Stomach (tissue), 9 donors: ENCODE measurements around the gene ANKIB1. TPM values are rescaled to one million over a fixed set of nuclear protein-coding genes. Genes with fewer than 3 reads are reported as not detected.
"Not testable (repeated sequence)": the region's sequence is repeated elsewhere in the genome, so short reads cannot be mapped to it uniquely, and the experiment has no call there.

Source experiments
- DNase-seq, 2 donors: peaks; one replicate each; pipeline versions ENCODE4 v3.0.0 to v3.0.0-alpha.2; 2013 to 2019
- H3K27ac ChIP-seq, 5 donors: fragments of 200-600 bp in 4 of 5; sonication (generic) in 4 of 5; one replicate each; pipeline ENCODE4 v1.5.1; 2013 to 2019; ENCODE audit warnings: mild to moderate bottlenecking in 1 of 5, moderate library complexity in 1 of 5
- H3K27me3 ChIP-seq, 3 donors: fragments of 200-600 bp; sonication (generic); one replicate each; pipeline ENCODE4 v1.5.1; 2017 to 2019; ENCODE audit warnings: mixed run types in 1 of 3
- H3K36me3 ChIP-seq, 4 donors: fragments of 200-600 bp; sonication (generic); 1 replicate in 3 of 4; 2 replicates in 1 of 4; pipeline ENCODE4 v1.5.1; 2016 to 2019
- H3K4me1 ChIP-seq, 4 donors: fragments of 200-600 bp; sonication (generic); one replicate each; pipeline ENCODE4 v1.5.1; 2016 to 2019
- H3K4me3 ChIP-seq, 4 donors: fragments of 200-600 bp; sonication (generic) in 3 of 4; one replicate each; pipeline ENCODE4 v1.5.1; 2016 to 2019; ENCODE audit warnings: mild to moderate bottlenecking in 1 of 4
- H3K9me3 ChIP-seq, 4 donors: fragments of 200-600 bp; sonication (generic); one replicate each; pipeline ENCODE4 v1.5.1; 2016 to 2019
- EP300 ChIP-seq: sonication (generic); formaldehyde crosslinking; IDR thresholded peaks from one replicate; pipeline ENCODE4 v1.6.1; 2017; ENCODE audit warnings: antibody characterized with exemption
- POLR2A ChIP-seq, 4 donors: fragments of 450-650 bp; IDR thresholded peaks; one replicate each; pipeline ENCODE4 v1.6.1; 2016; ENCODE audit warnings: antibody characterized with exemption in 4 of 4, control low read depth in 2 of 4, mild to moderate bottlenecking in 1 of 4, moderate library complexity in 1 of 4
- POLR2AphosphoS5 ChIP-seq, 3 donors: sonication (generic); formaldehyde crosslinking; IDR thresholded peaks; one replicate each; pipeline ENCODE4 v1.6.1; 2016; ENCODE audit warnings: antibody characterized with exemption in 3 of 3
- WGBS, 5 donors: extraction: QIAGEN DNeasy Blood & Tissue Kit in 3 of 5; methylation state at CpG; one replicate each; pipeline versions ENCODE4 v1.1.5 to v1.1.7; 2013 to 2018; 5-methylcytosine and 5-hydroxymethylcytosine counted together
- intact Hi-C: fragments of 100-400 bp; cut with DNase I; formaldehyde crosslinking; loops from one replicate; pipeline ENCODE4 v1.15.1; 2023; ENCODE audit warnings: low total_unique reads
- polyA plus RNA-seq, 3 donors: library from polyadenylated mRNA; stranded (reverse); fragments of 200-250 nt; gene quantifications; one replicate each; pipeline ENCODE4 v1.2.3, GENCODE V29; 2013
- total RNA-seq, 5 donors: library from RNA; depleted of rRNA; stranded (reverse); fragments of >200 nt; gene quantifications; one replicate each; pipeline versions ENCODE4 v1.1.0 to v1.2.3, GENCODE V29; 2014 to 2016
- TF ChIP-seq, protein P1 (sequence below), 7 experiments: fragments of 450-650 bp in 4 of 7; fragments of 200-600 bp in 3 of 7; sonication (generic) in 3 of 7; IDR thresholded peaks; one replicate each; pipeline ENCODE4 v1.5.1; 2016 to 2019; ENCODE audit warnings: antibody characterized with exemption in 7 of 7, control low read depth in 2 of 7, mild to moderate bottlenecking in 1 of 7
- donor health status: healthy with polysubstance abuse.
- donor health status: Bipolar disorder and iron deficiency.
- donor health status: healthy.

ANKIB1 gene
- total and polyA plus RNA-seq, 8 donors = 8.3 to 212 (median 36.2) TPM

DNA sequence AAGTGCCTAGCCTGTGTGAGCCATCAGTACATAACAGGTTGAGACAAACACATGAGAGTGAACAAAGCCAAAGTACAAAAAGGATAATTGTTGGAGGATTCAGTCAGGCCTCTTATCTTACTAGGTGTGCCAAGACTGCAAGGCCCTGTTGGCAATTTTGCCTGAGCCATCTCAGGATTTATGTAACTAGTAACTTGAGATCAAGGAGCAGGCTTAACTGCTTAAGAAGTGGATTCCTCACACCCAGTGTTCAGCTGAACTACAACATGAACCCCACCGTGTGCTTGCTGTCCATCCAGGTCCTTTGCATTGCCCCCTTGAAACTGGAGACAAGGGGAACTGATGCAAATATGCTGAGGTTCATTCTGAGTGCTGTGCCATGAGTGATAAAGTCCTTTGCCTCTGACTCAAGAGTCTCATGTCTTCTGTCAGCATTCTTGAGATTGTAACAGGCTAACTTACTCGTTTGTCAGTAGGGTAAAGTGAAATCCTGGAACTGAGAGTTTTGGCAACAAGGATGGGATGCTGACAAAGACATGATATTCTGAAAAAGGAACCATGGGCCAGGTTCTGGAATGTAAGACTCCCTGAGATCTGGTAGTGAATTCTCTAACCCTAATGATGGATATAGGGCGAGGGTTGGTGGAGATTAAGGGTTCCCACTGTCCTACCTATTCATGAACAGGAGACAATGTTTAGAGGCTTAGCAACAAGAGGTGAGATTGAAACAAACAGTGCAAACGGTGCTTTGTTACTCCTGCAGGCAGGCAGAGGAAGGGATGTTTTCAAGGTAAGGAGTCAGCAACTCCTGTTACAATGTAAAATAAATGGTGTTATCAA, 157.4 kb downstream of the ANKIB1 start:
- WGBS, 5 donors = 59 to 68% (median 66%) methylated on average over 3 to 4 of the region's 4 CpGs
- H3K36me3 ChIP-seq = peaks cover 13 to 33% (median 29%) of the 10 kb centered on the region in 4 donors
- H3K27me3 ChIP-seq = no peaks in the 10 kb centered on the region
- no peak overlapping the region for H3K4me3 ChIP-seq
- TF ChIP-seq, protein P1, sequence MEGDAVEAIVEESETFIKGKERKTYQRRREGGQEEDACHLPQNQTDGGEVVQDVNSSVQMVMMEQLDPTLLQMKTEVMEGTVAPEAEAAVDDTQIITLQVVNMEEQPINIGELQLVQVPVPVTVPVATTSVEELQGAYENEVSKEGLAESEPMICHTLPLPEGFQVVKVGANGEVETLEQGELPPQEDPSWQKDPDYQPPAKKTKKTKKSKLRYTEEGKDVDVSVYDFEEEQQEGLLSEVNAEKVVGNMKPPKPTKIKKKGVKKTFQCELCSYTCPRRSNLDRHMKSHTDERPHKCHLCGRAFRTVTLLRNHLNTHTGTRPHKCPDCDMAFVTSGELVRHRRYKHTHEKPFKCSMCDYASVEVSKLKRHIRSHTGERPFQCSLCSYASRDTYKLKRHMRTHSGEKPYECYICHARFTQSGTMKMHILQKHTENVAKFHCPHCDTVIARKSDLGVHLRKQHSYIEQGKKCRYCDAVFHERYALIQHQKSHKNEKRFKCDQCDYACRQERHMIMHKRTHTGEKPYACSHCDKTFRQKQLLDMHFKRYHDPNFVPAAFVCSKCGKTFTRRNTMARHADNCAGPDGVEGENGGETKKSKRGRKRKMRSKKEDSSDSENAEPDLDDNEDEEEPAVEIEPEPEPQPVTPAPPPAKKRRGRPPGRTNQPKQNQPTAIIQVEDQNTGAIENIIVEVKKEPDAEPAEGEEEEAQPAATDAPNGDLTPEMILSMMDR (IDR thresholded peaks at IDR 0.05) = no peak
- no peak for TF ChIP-seq POLR2A (IDR thresholded peaks at IDR 0.05)
- TF ChIP-seq EP300 = no peak
- no peak for TF ChIP-seq POLR2AphosphoS5 (IDR thresholded peaks at IDR 0.05)
- intact Hi-C loops = no loop called here
- H3K27ac ChIP-seq = no peak overlapping the region
- H3K4me1 ChIP-seq = no peaks in the 10 kb centered on the region
- H3K9me3 ChIP-seq = no peaks in the 10 kb centered on the region
- no peak for DNase-seq

DNA sequence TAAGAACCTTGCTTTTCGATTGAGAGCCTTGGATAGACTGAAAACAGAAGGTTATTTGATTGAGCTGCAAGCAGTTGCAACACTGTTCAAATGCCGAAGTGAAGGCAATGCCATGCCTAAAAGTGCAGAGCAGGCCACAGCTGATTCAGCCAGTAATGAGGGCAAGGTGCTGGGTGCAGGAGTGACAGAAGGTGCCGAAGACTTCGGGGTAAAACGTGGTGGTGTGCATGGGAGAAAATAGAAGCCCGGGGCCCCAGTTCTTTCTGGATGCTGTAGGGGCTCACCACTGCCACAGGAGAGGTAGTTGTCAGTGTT, 157.9 kb downstream of the ANKIB1 start:
- TF ChIP-seq, protein P1 (IDR thresholded peaks at IDR 0.05) = no peak
- TF ChIP-seq POLR2A (IDR thresholded peaks at IDR 0.05) (no peak), POLR2AphosphoS5 (IDR thresholded peaks at IDR 0.05) (no peak), EP300 (no peak)
- no peak for DNase-seq
- H3K9me3 ChIP-seq = no peaks in the 10 kb centered on the region
- intact Hi-C loops = no loop called here
- no peaks in the 10 kb centered on the region for H3K27me3 ChIP-seq
- 82 to 96% (median 89%) methylated on average over 6 of the region's 6 CpGs for WGBS, 5 donors
- peaks cover 8 to 27% (median 23%) of the 10 kb centered on the region in 4 donors for H3K36me3 ChIP-seq
- no peak overlapping the region for H3K27ac ChIP-seq
- no peaks in the 10 kb centered on the region for H3K4me1 ChIP-seq
- no peak overlapping the region for H3K4me3 ChIP-seq

DNA sequence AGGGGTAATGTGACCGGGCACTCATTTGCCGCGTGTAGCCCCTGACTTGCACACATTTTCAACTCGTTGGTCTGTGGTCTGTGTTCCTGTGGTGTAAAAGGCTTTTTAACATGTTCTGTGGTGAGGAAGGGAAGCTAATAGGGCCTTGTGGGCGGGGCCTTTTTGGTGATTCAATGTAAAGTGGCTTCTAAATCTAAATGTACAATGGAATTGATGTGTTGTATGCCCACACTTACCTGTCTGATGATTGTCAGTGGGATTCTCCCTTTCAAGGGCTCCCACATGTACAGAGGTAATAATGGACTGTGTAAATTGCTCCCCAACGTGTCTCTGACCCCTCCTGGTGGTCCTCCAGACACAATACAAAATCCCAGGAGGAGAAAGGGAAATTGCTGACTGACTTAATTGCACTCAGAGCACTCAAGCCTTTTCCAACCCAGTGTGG, 158.4 kb downstream of the ANKIB1 start:
- 60 to 86% (median 74%) methylated on average over 6 of the region's 6 CpGs for WGBS, 5 donors
- intact Hi-C loops = no loop called here

DNA sequence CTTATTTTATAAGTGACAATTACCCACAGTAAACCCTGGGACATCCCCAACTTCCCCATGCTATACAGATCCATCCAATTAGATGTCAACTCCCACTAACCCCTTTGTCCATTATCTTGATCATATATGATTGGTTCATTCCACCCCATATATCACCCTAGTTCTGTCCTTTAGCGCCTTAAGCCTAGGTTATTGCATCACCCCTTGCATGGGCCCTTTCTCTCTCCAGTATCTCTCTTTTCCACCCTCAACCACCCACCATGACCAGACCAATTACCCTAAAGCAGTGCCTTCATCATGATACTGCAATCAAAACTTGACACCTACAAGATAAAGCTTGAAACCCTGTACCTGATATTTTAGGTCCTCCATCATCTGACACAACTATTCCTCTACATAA, 163.6 kb downstream of the ANKIB1 start:
- TF ChIP-seq, protein P1 (IDR thresholded peaks at IDR 0.05) = no peak
- TF ChIP-seq POLR2AphosphoS5 (IDR thresholded peaks at IDR 0.05) (no peak), EP300 (no peak), POLR2A (IDR thresholded peaks at IDR 0.05) (no peak)
- no peak overlapping the region for H3K4me3 ChIP-seq
- no peaks in the 10 kb centered on the region for H3K27me3 ChIP-seq
- no peak overlapping the region for H3K27ac ChIP-seq
- no peaks in the 10 kb centered on the region for H3K4me1 ChIP-seq
- 88 to 100% (median 96%) methylated on average over 1 of the region's 1 CpG for WGBS, 5 donors
- H3K9me3 ChIP-seq = no peaks in the 10 kb centered on the region
- H3K36me3 ChIP-seq = no peaks in the 10 kb centered on the region
- DNase-seq = no peak
- intact Hi-C loops = no loop called here

More for the DNA sequence above, 158.4 kb downstream of the ANKIB1 start:
- no peak overlapping the region for H3K27ac ChIP-seq
- no peak for TF ChIP-seq EP300
- TF ChIP-seq, protein P1 (IDR thresholded peaks at IDR 0.05) = no peak
- no peak for DNase-seq
- H3K9me3 ChIP-seq = no peaks in the 10 kb centered on the region
- H3K27me3 ChIP-seq = no peaks in the 10 kb centered on the region
- H3K4me1 ChIP-seq = no peaks in the 10 kb centered on the region
- H3K36me3 ChIP-seq = peaks cover 3 to 23% (median 18%) of the 10 kb centered on the region in 4 donors
- H3K4me3 ChIP-seq = no peak overlapping the region

DNA sequence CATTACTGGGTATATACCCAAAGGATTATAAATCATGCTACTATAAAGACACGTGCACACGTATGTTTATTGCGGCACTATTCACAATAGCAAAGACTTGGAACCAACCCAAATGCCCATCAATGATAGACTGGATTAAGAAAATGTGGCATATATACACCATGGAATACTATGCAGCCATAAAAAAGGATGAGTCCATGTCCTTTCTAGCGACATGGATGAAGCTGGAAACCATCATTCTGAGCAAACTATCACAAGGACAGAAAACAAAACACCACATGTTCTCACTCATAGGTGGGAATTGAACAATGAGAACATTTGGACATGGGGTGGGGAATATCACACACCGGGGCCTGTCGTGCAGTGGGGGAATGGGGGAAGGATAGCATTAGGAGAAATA, 164.4 kb downstream of the ANKIB1 start:
- DNase-seq, H3K27me3 ChIP-seq, H3K27ac ChIP-seq, H3K36me3 ChIP-seq, intact Hi-C loops, H3K4me1 ChIP-seq, H3K9me3 ChIP-seq, H3K4me3 ChIP-seq: not testable (repeated sequence)
- WGBS, 5 donors = 94 to 97% (median 95%) methylated on average over 4 to 6 of the region's 6 CpGs
